Peyer's patch (tissue), 4 donors: Measurements from ENCODE around the gene ZBTB6.

Experiments used
- CTCF ChIP-seq, 6 experiments: fragments of 450-650 bp in 4 of 6; fragments of 200-600 bp in 2 of 6; sonication (generic) in 1 of 6; IDR thresholded peaks; one replicate each; pipeline ENCODE4 v1.5.1; 2017 to 2019; ENCODE audit warnings: antibody characterized with exemption in 6 of 6, mild to moderate bottlenecking in 3 of 6, moderate library complexity in 1 of 6
- POLR2A ChIP-seq, 2 donors: fragments of 450-650 bp; IDR thresholded peaks; one replicate each; pipeline ENCODE4 v1.5.1; 2017; ENCODE audit warnings: antibody characterized with exemption in 2 of 2, mild to moderate bottlenecking in 2 of 2, moderate library complexity in 2 of 2

DNA sequence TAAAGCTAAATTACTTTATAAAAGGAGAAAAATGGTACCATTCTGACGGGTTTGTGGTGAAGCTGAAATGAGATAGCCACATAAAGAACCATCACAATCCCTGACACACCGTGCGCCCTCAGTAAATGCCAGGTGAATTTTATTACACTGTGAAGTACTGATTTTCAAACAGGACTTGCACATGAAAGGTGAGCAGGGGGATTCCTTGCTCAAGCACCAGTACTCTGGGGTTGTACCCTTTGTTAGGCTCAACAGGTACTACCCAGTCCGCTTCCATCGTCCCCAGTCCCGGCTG, 27.3 kb upstream of the ZBTB6 start:
- TF ChIP-seq POLR2A (IDR thresholded peaks at IDR 0.05) (no peak), CTCF (IDR thresholded peaks at IDR 0.05) (no peak)
